HG02870 (cell line): ENCODE data around the gene SUDS3.

Source experiments
- ATAC-seq: cut with Tn5 transposase; IDR thresholded peaks from one replicate; pipeline ENCODE4 v1.9.1; 2021; ENCODE audit warnings: mild to moderate bottlenecking, moderate library complexity; ENCODE audit not compliant: unreplicated experiment

The SUDS3 gene

DNA sequence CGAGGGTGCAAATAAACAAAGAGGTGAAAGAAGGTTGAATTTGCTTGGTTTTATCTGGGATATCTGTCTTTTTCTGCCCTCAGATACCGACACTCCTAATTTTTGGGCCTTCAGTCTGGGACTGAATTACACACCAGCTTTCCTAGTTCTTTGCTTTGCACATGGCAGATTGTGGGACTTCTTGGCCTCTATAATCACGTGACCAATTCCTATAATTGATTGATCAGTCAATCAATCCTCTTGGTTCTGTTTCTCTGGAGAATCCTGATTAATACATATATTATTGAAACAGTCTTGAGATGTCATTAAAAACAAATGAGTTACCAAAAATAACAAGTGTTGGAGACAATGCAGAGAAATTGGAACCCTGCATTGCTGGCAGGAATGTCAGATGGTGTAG lies 62.7 kb downstream of the SUDS3 start:
- no peak for ATAC-seq

DNA sequence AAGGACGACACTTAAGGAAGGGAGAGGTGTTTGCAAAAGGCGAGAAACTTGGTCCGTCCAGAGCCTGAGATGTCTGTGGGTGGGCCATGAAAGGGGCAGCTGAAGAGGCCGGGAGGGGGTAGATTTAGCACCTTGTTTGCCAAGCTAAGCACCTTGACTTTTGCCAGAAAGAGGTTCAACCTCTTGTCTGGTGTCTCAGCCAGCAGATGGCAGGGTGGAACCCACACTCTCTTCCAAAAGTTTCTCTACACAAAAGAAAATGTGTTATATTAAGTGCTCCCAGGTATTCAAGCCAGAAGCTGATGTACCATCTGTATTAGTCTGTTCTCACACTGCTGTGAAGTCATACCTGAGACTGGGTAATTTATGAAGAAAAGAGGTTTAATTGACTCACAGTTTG lies 69.9 kb downstream of the SUDS3 start:
- no peak for ATAC-seq

DNA sequence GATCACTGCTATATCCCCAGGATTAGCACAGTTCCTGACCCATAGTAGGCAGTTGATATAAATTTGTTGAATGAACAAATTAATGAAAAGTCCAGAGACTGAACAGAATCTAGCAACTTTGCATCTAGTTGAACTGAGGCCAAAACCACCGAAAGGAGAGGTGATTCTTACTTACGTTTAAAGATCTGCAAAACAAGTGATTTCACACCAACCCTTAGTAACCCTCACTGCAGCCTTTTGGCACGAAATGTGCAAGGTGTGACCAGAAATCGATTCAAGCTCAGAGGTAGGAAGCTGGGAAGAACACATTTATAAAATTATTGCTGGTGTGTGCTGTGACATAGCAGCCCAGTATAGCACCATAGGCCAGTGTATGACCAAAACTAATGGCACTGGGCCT lies 70.8 kb downstream of the SUDS3 start:
- ATAC-seq = no peak

DNA sequence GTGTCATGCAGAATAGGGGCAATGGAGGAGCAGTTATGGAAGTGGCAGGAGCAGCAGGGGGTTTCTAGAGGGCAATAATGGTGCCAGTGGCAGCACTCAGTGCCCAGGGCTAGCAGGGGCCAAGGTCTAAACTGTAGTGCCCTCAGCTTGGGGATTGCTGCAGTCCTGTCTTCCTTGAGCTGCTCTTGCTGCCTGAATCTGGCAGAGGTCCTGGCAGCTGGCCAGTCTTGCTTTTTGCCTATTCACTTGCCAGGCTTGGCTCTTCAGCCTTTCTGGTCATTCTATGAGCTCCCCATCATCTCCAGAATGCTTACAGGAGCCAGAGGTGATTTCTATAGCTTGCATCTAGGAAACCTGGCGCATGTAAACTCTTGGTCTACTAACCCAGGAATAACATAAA lies 72.0 kb downstream of the SUDS3 start:
- no peak for ATAC-seq

DNA sequence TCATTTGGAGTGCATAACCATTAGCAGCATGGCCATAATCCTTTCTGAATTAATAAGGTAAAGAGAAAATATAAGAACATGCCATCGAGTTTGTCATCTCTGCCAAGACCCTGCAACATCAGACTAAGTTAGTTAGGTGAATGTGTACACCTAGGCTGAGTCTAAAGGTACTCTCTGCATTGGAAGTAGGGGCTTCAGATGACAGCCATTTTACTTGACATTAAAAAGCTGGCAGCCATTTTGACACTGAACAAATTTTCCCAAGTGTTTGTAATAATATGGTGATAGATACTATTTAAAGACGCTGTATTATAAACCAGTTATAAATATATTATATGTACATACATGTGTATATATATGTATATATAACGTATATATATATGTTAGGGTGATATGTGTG lies 79.0 kb downstream of the SUDS3 start:
- ATAC-seq = no peak

DNA sequence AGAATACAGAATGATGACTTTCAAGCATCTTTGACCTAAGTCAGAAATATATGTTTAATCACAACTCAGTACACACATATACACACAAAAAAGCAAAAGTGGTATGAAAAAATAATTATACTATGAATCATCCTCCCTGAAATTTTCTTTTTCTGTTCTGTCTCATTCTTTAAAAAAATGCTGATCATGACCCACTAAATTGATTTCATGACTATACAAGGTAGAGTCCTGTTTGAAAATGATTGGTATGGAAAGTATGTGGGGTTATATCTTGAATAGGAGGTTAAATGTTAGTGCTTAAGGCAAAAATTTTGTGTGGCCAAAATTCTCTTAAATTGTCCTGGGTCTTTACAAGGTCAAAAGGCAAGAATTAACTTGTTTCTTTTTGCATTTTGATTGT lies 80.4 kb downstream of the SUDS3 start:
- ATAC-seq = no peak

DNA sequence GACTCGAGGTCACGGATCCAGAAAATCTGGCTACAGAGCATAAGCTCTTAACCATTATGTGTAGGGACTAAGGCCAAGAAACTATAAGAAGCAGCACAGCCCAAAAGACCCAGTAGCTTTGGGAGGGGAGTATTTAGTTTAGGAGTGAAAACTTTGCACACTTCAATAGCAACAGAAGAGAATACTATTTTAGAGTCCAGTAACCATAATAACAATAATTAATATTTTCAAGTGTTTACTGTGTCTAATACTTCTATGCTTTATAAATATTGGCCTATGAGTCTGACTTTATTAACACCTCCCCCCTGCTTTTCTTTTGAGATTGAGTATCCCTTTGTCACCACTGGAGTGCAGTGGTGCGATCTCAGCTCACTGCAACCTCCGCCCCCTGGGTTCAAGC lies 82.8 kb downstream of the SUDS3 start:
- no peak for ATAC-seq

GRCh38 chr12:118463677-118464076 lies 87.3 kb downstream of the SUDS3 start:
- no peak for ATAC-seq

GRCh38 chr12:118465706-118466105 lies 89.4 kb downstream of the SUDS3 start:
- no peak for ATAC-seq
